K562 (cell line): Measurements from ENCODE around the gene HCRT. TPM values are rescaled to one million over a fixed set of nuclear protein-coding genes. Genes with fewer than 3 reads are reported as not detected.

Experiments used
- CBX3 ChIP-seq, 2 experiments: IDR thresholded peaks; 1 replicate in 1 of 2; 2 replicates in 1 of 2; pipeline ENCODE4 v1.6.1; 2012; ENCODE audit warnings: inconsistent platforms in 2 of 2, low read length in 2 of 2, borderline replicate concordance in 1 of 2, control low read depth in 1 of 2
- DLX4 ChIP-seq: fragments of 250-450 bp; sonication (Bioruptor Pico); IDR thresholded peaks from 2 replicates; pipeline ENCODE4 v1.6.1; 2021; ENCODE audit warnings: mild to moderate bottlenecking
- GTF3C2 ChIP-seq: IDR thresholded peaks from 3 replicates; pipeline ENCODE4 v1.6.1; 2011; ENCODE audit warnings: borderline replicate concordance, mild to moderate bottlenecking, moderate library complexity; ENCODE audit not compliant: insufficient read length; ENCODE audit errors: extremely low read depth
- HDAC1 ChIP-seq, 2 experiments: fragments of 450-650 bp; IDR thresholded peaks; 2 replicates each; pipeline ENCODE4 v1.6.1; 2016 to 2017; ENCODE audit warnings: inconsistent platforms in 1 of 2, mild to moderate bottlenecking in 1 of 2, moderate library complexity in 1 of 2
- HINFP ChIP-seq: fragments of 450-650 bp; conservative IDR thresholded peaks from 2 replicates; pipeline ENCODE4 v1.6.1; 2016; ENCODE audit warnings: missing genetic modification characterization, low read depth, mild to moderate bottlenecking, control low read depth, missing compliant biosample characterization
- MYC ChIP-seq, 2 experiments: fragments of 250-450 bp in 1 of 2; sonication (Bioruptor Pico) in 1 of 2; IDR thresholded peaks; 2 replicates each; pipeline versions ENCODE4 v1.5.1 to v1.6.1; 2012 to 2021; ENCODE audit warnings: low read depth in 2 of 2, borderline replicate concordance in 1 of 2, improper control_type of control experiment in 1 of 2, low read length in 1 of 2, mild to moderate bottlenecking in 1 of 2, moderate library complexity in 1 of 2
- NBN ChIP-seq: fragments of 450-650 bp; IDR thresholded peaks from 2 replicates; pipeline ENCODE4 v1.6.1; 2016; ENCODE audit warnings: low read depth, mild to moderate bottlenecking
- NR2C2 ChIP-seq, 2 experiments: fragments of 200-800 bp in 1 of 2; sonication (Bioruptor generic) in 1 of 2; sonication (generic) in 1 of 2; formaldehyde crosslinking in 1 of 2; IDR thresholded peaks; 2 replicates each; pipeline versions ENCODE4 v1.6.1 to v1.8.0; 2016 to 2022; ENCODE audit warnings: mild to moderate bottlenecking in 1 of 2, missing compliant biosample characterization in 1 of 2, missing genetic modification characterization in 1 of 2, missing genetic modification reagents in 1 of 2
- SUPT5H ChIP-seq: fragments of 450-650 bp; IDR thresholded peaks from 2 replicates; pipeline ENCODE4 v1.6.1; 2016
- YY1 ChIP-seq, 3 experiments: IDR thresholded peaks; 2 replicates each; pipeline ENCODE4 v1.6.1; 2011; ENCODE audit warnings: low read length in 2 of 3, mild to moderate bottlenecking in 2 of 3, moderate library complexity in 2 of 3, borderline replicate concordance in 1 of 3, control low read depth in 1 of 3, low read depth in 1 of 3; ENCODE audit not compliant: insufficient read depth in 3 of 3, insufficient replicate concordance in 2 of 3, control insufficient read depth in 1 of 3, insufficient read length in 1 of 3; ENCODE audit errors: extremely low read depth in 1 of 3
- ZKSCAN1 ChIP-seq: fragments of 150-350 bp; IDR thresholded peaks from 2 replicates; pipeline ENCODE4 v1.6.1; 2016; ENCODE audit warnings: low read depth, low read length
- polyA plus RNA-seq, 8 experiments: library from polyadenylated mRNA; depleted of rRNA in 4 of 8; stranded (reverse) in 5 of 8; unstranded in 3 of 8; fragments of >200 nt; fragmentation: Nextera tagmentation in 2 of 8; fragmentation: Illumina TruSeq in 1 of 8; extraction: Ambion mirVana in 2 of 8; extraction: Trizol in 1 of 8; gene quantifications; 2 replicates each; pipeline versions ENCODE4 v1.2.1 to v1.2.3, GENCODE V29; 2011 to 2014; ENCODE audit warnings: inconsistent platforms in 1 of 8, missing spikeins in 1 of 8
- total RNA-seq, 7 experiments: library from RNA; depleted of rRNA in 6 of 7; stranded (reverse); fragments of >200 nt in 6 of 7; fragmentation: Illumina TruSeq in 2 of 7; extraction: Trizol in 2 of 7; gene quantifications; 2 replicates each; pipeline versions ENCODE4 v1.2.1 to v1.2.3, GENCODE V29; 2011 to 2021; ENCODE audit warnings: low replicate concordance in 1 of 7
- TF ChIP-seq, protein P1 (sequence below): fragments of 200-800 bp; sonication (Bioruptor generic); IDR thresholded peaks from 2 replicates; pipeline ENCODE4 v1.6.1; 2016; ENCODE audit warnings: missing genetic modification characterization, missing compliant biosample characterization

The HCRT gene
- total and polyA plus RNA-seq, 9 of the 15 experiments (the other 6 are each of a cell fraction or from before 2014, with no cell fraction given), result not detected

GRCh38 chr17:42183741-42184711, 1.2 kb downstream of the HCRT start (continued):
- TF ChIP-seq MYC (IDR thresholded peaks at IDR 0.05; ENCODE audit: low read depth, low read length) (peak; percentile 85), MYC (CRISPR knock-in tag; IDR thresholded peaks at IDR 0.05; ENCODE audit: borderline replicate concordance, low read depth) (no peak), DLX4 (CRISPR knock-in tag) (no peak), GTF3C2 (peak; percentile 14), NR2C2 (CRISPR knock-in tag; IDR thresholded peaks at IDR 0.05) (no peak), NR2C2 (tag; IDR thresholded peaks at IDR 0.05) (peak; percentile 43; the same call in 1 of the 2 replicates), HDAC1 (IDR thresholded peaks at IDR 0.05) (0 out of 4 replicates have a peak, but pooled peaks of 1 of the 2 experiments have one; percentile 1), YY1 (IDR thresholded peaks at IDR 0.05; ENCODE audit: borderline replicate concordance in 1 of 3, control insufficient read depth in 1 of 3, extremely low read depth in 1 of 3, insufficient read depth in 3 of 3, insufficient read length in 1 of 3, insufficient replicate concordance in 2 of 3, low read depth in 1 of 3, low read length in 2 of 3) (peak in 2 of 3 experiments; percentile 56 to 70), HINFP (tag) (no peak), CBX3 (IDR thresholded peaks at IDR 0.05; ENCODE audit: borderline replicate concordance in 1 of 2, low read length in 2 of 2) (peak in 1 of 2 experiments; percentile 70; a peak in 1 of 3 replicates), SUPT5H (0 out of 2 replicates have a peak, but pooled peaks have one; percentile 8), ZKSCAN1 (no peak), NBN (no peak)
- TF ChIP-seq, protein P1, sequence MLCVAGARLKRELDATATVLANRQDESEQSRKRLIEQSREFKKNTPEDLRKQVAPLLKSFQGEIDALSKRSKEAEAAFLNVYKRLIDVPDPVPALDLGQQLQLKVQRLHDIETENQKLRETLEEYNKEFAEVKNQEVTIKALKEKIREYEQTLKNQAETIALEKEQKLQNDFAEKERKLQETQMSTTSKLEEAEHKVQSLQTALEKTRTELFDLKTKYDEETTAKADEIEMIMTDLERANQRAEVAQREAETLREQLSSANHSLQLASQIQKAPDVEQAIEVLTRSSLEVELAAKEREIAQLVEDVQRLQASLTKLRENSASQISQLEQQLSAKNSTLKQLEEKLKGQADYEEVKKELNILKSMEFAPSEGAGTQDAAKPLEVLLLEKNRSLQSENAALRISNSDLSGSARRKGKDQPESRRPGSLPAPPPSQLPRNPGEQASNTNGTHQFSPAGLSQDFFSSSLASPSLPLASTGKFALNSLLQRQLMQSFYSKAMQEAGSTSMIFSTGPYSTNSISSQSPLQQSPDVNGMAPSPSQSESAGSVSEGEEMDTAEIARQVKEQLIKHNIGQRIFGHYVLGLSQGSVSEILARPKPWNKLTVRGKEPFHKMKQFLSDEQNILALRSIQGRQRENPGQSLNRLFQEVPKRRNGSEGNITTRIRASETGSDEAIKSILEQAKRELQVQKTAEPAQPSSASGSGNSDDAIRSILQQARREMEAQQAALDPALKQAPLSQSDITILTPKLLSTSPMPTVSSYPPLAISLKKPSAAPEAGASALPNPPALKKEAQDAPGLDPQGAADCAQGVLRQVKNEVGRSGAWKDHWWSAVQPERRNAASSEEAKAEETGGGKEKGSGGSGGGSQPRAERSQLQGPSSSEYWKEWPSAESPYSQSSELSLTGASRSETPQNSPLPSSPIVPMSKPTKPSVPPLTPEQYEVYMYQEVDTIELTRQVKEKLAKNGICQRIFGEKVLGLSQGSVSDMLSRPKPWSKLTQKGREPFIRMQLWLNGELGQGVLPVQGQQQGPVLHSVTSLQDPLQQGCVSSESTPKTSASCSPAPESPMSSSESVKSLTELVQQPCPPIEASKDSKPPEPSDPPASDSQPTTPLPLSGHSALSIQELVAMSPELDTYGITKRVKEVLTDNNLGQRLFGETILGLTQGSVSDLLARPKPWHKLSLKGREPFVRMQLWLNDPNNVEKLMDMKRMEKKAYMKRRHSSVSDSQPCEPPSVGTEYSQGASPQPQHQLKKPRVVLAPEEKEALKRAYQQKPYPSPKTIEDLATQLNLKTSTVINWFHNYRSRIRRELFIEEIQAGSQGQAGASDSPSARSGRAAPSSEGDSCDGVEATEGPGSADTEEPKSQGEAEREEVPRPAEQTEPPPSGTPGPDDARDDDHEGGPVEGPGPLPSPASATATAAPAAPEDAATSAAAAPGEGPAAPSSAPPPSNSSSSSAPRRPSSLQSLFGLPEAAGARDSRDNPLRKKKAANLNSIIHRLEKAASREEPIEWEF (CRISPR knock-in tag), result no peak
